ENCODE measurements around the gene GSG1L2.

Gene GSG1L2

GRCh38 chr17:9755083-9755482, 66.8 kb downstream of the GSG1L2 start:
- FAIRE-seq, result no peak
- DNase-seq (ENCODE audit: insufficient read length), result no peak
- TF ChIP-seq TAF1 (IDR thresholded peaks at IDR 0.05; ENCODE audit: borderline replicate concordance, low read depth, low read length), result no peak
- TF ChIP-seq POLR2A (IDR thresholded peaks at IDR 0.05; ENCODE audit: low read depth, low read length), result no peak
- TF ChIP-seq POLR2AphosphoS5 (IDR thresholded peaks at IDR 0.05; ENCODE audit: low read depth, low read length), result no peak
